Endothelial cell of umbilical vein (primary cell): ENCODE data around the gene AMPD1. TPM values are rescaled to one million over a fixed set of nuclear protein-coding genes. Genes with fewer than 3 reads are reported as not detected.

Source experiments
- BruUV-seq: library from RNA; stranded (reverse); fragments of 400-500 nt; replicated peaks from 2 replicates; lab custom pipeline; 2021; lab: Mats Ljungman, UMichigan
- CTCF ChIA-PET: fragments of 300-600, 350-600 bp; sonication (Branson Sonifier 250); formaldehyde crosslinking; loops from one replicate; lab custom pipeline; 2021; ENCODE audit warnings: antibody characterized with exemption, inconsistent platforms; lab: Charles Lee
- POLR2A ChIA-PET: fragments of 300-600, 350-600 bp; sonication (Branson Sonifier 250); formaldehyde crosslinking; loops from one replicate; lab custom pipeline; 2021; ENCODE audit warnings: antibody characterized with exemption, inconsistent platforms; lab: Charles Lee
- DNase-seq: peaks from one replicate; pipeline ENCODE4 v3.0.0-alpha.2; 2011; ENCODE audit warnings: low read depth, low spot score
- FAIRE-seq: peaks from 2 replicates; lab custom pipeline; 2011; peaks lifted over from hg19 to GRCh38; lab: Jason Lieb, UNC
- H2AFZ ChIP-seq: 2 replicates; pipeline ENCODE4 v1.6.0; 2012; ENCODE audit warnings: low read depth, low read length, control low read depth, inconsistent platforms
- H3K27ac ChIP-seq: 2 replicates; pipeline ENCODE4 v1.5.1; 2011; ENCODE audit warnings: low read depth, mild to moderate bottlenecking, control low read depth, low read length, moderate library complexity; ENCODE audit not compliant: insufficient read depth
- H3K27me3 ChIP-seq, 2 experiments: 2 replicates each; pipeline versions ENCODE4 v1.6.0 to v1.6.1; 2011; ENCODE audit warnings: low read length in 2 of 2, mixed read lengths in 1 of 2; ENCODE audit not compliant: control insufficient read depth in 2 of 2, insufficient read depth in 2 of 2
- H3K36me3 ChIP-seq, 2 experiments: 2 replicates in 1 of 2; 3 replicates in 1 of 2; pipeline ENCODE4 v1.5.1; 2011; ENCODE audit warnings: low read length in 2 of 2, mild to moderate bottlenecking in 1 of 2, moderate library complexity in 1 of 2; ENCODE audit not compliant: control insufficient read depth in 2 of 2, insufficient read depth in 2 of 2; ENCODE audit errors: extremely low read depth in 1 of 2
- H3K4me1 ChIP-seq: 3 replicates; pipeline ENCODE4 v1.5.1; 2011; ENCODE audit warnings: mild to moderate bottlenecking, low read length; ENCODE audit not compliant: control insufficient read depth, insufficient read depth; ENCODE audit errors: extremely low read depth
- H3K4me2 ChIP-seq: 2 replicates; pipeline ENCODE4 v1.6.1; 2011; ENCODE audit warnings: low read length, control low read depth, mixed read lengths; ENCODE audit not compliant: insufficient read depth
- H3K4me3 ChIP-seq, 3 experiments: fragments of 200-600 bp in 1 of 3; sonication (generic), shearing (Covaris generic) in 1 of 3; replicated peaks in 1 of 3; 2 replicates each; pipeline ENCODE4 v1.5.1; 2011 to 2016; ENCODE audit warnings: control low read depth in 3 of 3, low read length in 3 of 3, mild to moderate bottlenecking in 2 of 3, inconsistent platforms in 1 of 3, low read depth in 1 of 3, moderate library complexity in 1 of 3; ENCODE audit not compliant: insufficient read depth in 1 of 3
- H3K79me2 ChIP-seq: 2 replicates; pipeline ENCODE4 v1.6.0; 2012; ENCODE audit warnings: low read length, inconsistent platforms; ENCODE audit not compliant: control insufficient read depth, insufficient read depth
- H3K9ac ChIP-seq: replicated peaks from 2 replicates; pipeline ENCODE3; 2011; ENCODE audit warnings: low read length, control low read depth; ENCODE audit not compliant: insufficient read depth; ENCODE audit errors: extremely low read depth
- H3K9me1 ChIP-seq: replicated peaks from 3 replicates; pipeline ENCODE4 v1.6.0; 2011; ENCODE audit warnings: mild to moderate bottlenecking, low read length; ENCODE audit not compliant: control insufficient read depth, insufficient read depth; ENCODE audit errors: extremely low read depth
- H3K9me3 ChIP-seq: replicated peaks from 2 replicates; pipeline ENCODE4 v1.5.1; 2012; ENCODE audit warnings: low read length, inconsistent platforms; ENCODE audit not compliant: control insufficient read depth, insufficient read depth
- H4K20me1 ChIP-seq: replicated peaks from 2 replicates; pipeline ENCODE3; 2011; ENCODE audit warnings: mild to moderate bottlenecking, low read length; ENCODE audit not compliant: control insufficient read depth, insufficient read depth; ENCODE audit errors: extremely low read depth
- CTCF ChIP-seq, 2 donors: IDR thresholded peaks; 1 replicate in 1 of 2; 2 replicates in 1 of 2; pipeline ENCODE4 v1.5.1; 2011; ENCODE audit warnings: low read length in 2 of 2, mild to moderate bottlenecking in 2 of 2, moderate library complexity in 2 of 2, control low read depth in 1 of 2, inconsistent platforms in 1 of 2, low read depth in 1 of 2; ENCODE audit not compliant: insufficient read depth in 1 of 2; ENCODE audit errors: extremely low read depth in 1 of 2
- EZH2 ChIP-seq: IDR thresholded peaks from 2 replicates; pipeline ENCODE4 v1.6.1; 2012; ENCODE audit warnings: borderline replicate concordance, low read depth, mild to moderate bottlenecking, moderate library complexity, low read length, inconsistent platforms; ENCODE audit not compliant: severe bottlenecking
- FOS ChIP-seq: IDR thresholded peaks from 2 replicates; pipeline ENCODE4 v1.6.1; 2011; ENCODE audit warnings: mild to moderate bottlenecking, low read length, moderate library complexity, borderline replicate concordance; ENCODE audit not compliant: insufficient read depth
- GATA2 ChIP-seq: IDR thresholded peaks from 2 replicates; pipeline ENCODE4 v1.7.0; 2011; ENCODE audit warnings: low read depth, mild to moderate bottlenecking, moderate library complexity, mixed read lengths, low read length; ENCODE audit not compliant: insufficient read length, insufficient read depth
- JUN ChIP-seq: IDR thresholded peaks from 2 replicates; pipeline ENCODE4 v1.6.1; 2011; ENCODE audit warnings: borderline replicate concordance, low read depth; ENCODE audit not compliant: insufficient read length, insufficient read depth
- MAX ChIP-seq: IDR thresholded peaks from 2 replicates; pipeline ENCODE4 v1.6.1; 2011; ENCODE audit not compliant: insufficient read depth, insufficient read length
- MYC ChIP-seq: IDR thresholded peaks from one replicate; pipeline ENCODE4 v1.6.1; 2011; ENCODE audit warnings: mild to moderate bottlenecking, low read depth, low read length
- POLR2A ChIP-seq: IDR thresholded peaks from 2 replicates; pipeline ENCODE4 v1.6.1; 2012; ENCODE audit warnings: low read depth, mild to moderate bottlenecking, control low read depth, low read length
- POLR2AphosphoS5 ChIP-seq: IDR thresholded peaks from 2 replicates; pipeline ENCODE4 v1.6.1; 2012; ENCODE audit warnings: low read depth, mild to moderate bottlenecking, control low read depth, low read length, moderate library complexity; ENCODE audit not compliant: insufficient read depth
- dilution Hi-C: fragments of 300-500 bp; cut with MboI; formaldehyde crosslinking; loops from one replicate; pipeline ENCODE4 v1.15.0; 2019; ENCODE audit warnings: low sequenced_read_pairs; ENCODE audit not compliant: extremely low pct_ligation_motif_present
- intact Hi-C: fragments of 100-400 bp; cut with micrococcal nuclease; formaldehyde crosslinking; loops from one replicate; pipeline ENCODE4 v1.10.0; 2022
- polyA plus RNA-seq, 4 experiments: library from polyadenylated mRNA; depleted of rRNA in 3 of 4; stranded (reverse) in 3 of 4; unstranded in 1 of 4; fragments of >200 nt; gene quantifications; 2 replicates each; pipeline versions ENCODE4 v1.2.1 to v1.2.3, GENCODE V29; 2011 to 2012; ENCODE audit warnings: missing spikeins in 1 of 4
- total RNA-seq: library from RNA; stranded (reverse); gene quantifications from 2 replicates; pipeline ENCODE4 v1.2.3, GENCODE V29; 2021

The AMPD1 gene
- total and polyA plus RNA-seq, 2 donors (not counting 3 experiments of a cell fraction or from before 2014, with no cell fraction given): not detected

GRCh38 chr1:114685851-114686250 is 9.5 kb downstream of the AMPD1 start:
- TF ChIP-seq POLR2AphosphoS5 (no peak), JUN (no peak), EZH2 (no peak), POLR2A (no peak), MAX (no peak), MYC (no peak), CTCF (IDR thresholded peaks at IDR 0.05; ENCODE audit: extremely low read depth in 1 of 2, insufficient read depth in 1 of 2, low read depth in 1 of 2, low read length in 2 of 2) (no peak), GATA2 (no peak), FOS (no peak)
- H3K4me1 ChIP-seq: no peaks in the 10 kb centered on the region
- H3K36me3 ChIP-seq: no peaks in the 10 kb centered on the region
- H3K4me2 ChIP-seq: no peak overlapping the region
- H3K4me3 ChIP-seq: no peak overlapping the region
- ChIA-PET POLR2A (no interaction called here), CTCF (no interaction called here)
- no peaks in the 10 kb centered on the region for H3K79me2 ChIP-seq
- no peak overlapping the region for H2AFZ ChIP-seq
- BruUV-seq: no TSS peak
- H3K9me3 ChIP-seq: no peaks in the 10 kb centered on the region
- H3K9me1 ChIP-seq: no peaks in the 10 kb centered on the region
- no peak overlapping the region for H3K9ac ChIP-seq
- dilution Hi-C loops (no loop called here), intact Hi-C loops (no loop called here)
- no peak overlapping the region for H3K27ac ChIP-seq
- H3K27me3 ChIP-seq: peaks cover 4 to 14% of the 10 kb centered on the region in 2 experiments
- H4K20me1 ChIP-seq: no peaks in the 10 kb centered on the region
- DNase-seq: no peak
- FAIRE-seq: no peak
